Measurements from ENCODE around the gene PHKA2. TPM values are rescaled to one million over a fixed set of nuclear protein-coding genes. Genes with fewer than 3 reads are reported as not detected.

Gene PHKA2
- total RNA-seq, 1 experiment from 2014 or later: 11.7 TPM

- Histone ChIP-seq H3K27me3 (ENCODE audit: control insufficient read depth, insufficient read depth, low read length) (no peaks in the 10 kb centered on the region), H3K36me3 (replicated peaks; ENCODE audit: control insufficient read depth, insufficient read depth, low read length) (no peaks in the 10 kb centered on the region), H3K4me3 (ENCODE audit: insufficient read depth, low read depth, low read length) (no peak overlapping the region)
- no peak for DNase-seq
Observed at GRCh38 chrX:18961686-18962085, 22.2 kb downstream of the PHKA2 start.

- H3K4me3 ChIP-seq (ENCODE audit: insufficient read depth, low read depth, low read length): no peak overlapping the region
- no peak for DNase-seq
- no peaks in the 10 kb centered on the region for H3K36me3 ChIP-seq (replicated peaks; ENCODE audit: control insufficient read depth, insufficient read depth, low read length)
- H3K27me3 ChIP-seq (ENCODE audit: control insufficient read depth, insufficient read depth, low read length): no peaks in the 10 kb centered on the region
Observed at GRCh38 chrX:18956303-18957032, 27.4 kb downstream of the PHKA2 start.

- H3K27me3 ChIP-seq (ENCODE audit: control insufficient read depth, insufficient read depth, low read length): no peaks in the 10 kb centered on the region
- DNase-seq: no peak
- H3K36me3 ChIP-seq (replicated peaks; ENCODE audit: control insufficient read depth, insufficient read depth, low read length): peaks cover 2% of the 10 kb centered on the region; the same call in 1 of the 2 replicates
- no peak overlapping the region for H3K4me3 ChIP-seq (ENCODE audit: insufficient read depth, low read depth, low read length)
Observed at GRCh38 chrX:18955676-18956075, 28.2 kb downstream of the PHKA2 start.

- peak; percentile 65 for DNase-seq
Observed at GRCh38 chrX:18951032-18951431, 32.9 kb downstream of the PHKA2 start.

GRCh38 chrX:18949944-18950301 lies 34.0 kb downstream of the PHKA2 start:
- no peak for DNase-seq

More at GRCh38 chrX:18951032-18951431, 32.9 kb downstream of the PHKA2 start:
- no peak overlapping the region for H3K4me3 ChIP-seq (ENCODE audit: insufficient read depth, low read depth, low read length)
- peaks cover 5% of the 10 kb centered on the region for H3K36me3 ChIP-seq (replicated peaks; ENCODE audit: control insufficient read depth, insufficient read depth, low read length)
- no peaks in the 10 kb centered on the region for H3K27me3 ChIP-seq (ENCODE audit: control insufficient read depth, insufficient read depth, low read length)

GRCh38 chrX:18949291-18949943 lies 34.5 kb downstream of the PHKA2 start:
- DNase-seq: no peak
- Histone ChIP-seq H3K36me3 (replicated peaks; ENCODE audit: control insufficient read depth, insufficient read depth, low read length) (peaks cover 5% of the 10 kb centered on the region), H3K4me3 (ENCODE audit: insufficient read depth, low read depth, low read length) (no peak overlapping the region), H3K27me3 (ENCODE audit: control insufficient read depth, insufficient read depth, low read length) (no peaks in the 10 kb centered on the region)

More at GRCh38 chrX:18949944-18950301, 34.0 kb downstream of the PHKA2 start:
- Histone ChIP-seq H3K4me3 (ENCODE audit: insufficient read depth, low read depth, low read length) (no peak overlapping the region), H3K36me3 (replicated peaks; ENCODE audit: control insufficient read depth, insufficient read depth, low read length) (peaks cover 5% of the 10 kb centered on the region), H3K27me3 (ENCODE audit: control insufficient read depth, insufficient read depth, low read length) (no peaks in the 10 kb centered on the region)

- Histone ChIP-seq H3K27me3 (ENCODE audit: control insufficient read depth, insufficient read depth, low read length) (no peaks in the 10 kb centered on the region), H3K36me3 (replicated peaks; ENCODE audit: control insufficient read depth, insufficient read depth, low read length) (peaks cover 6% of the 10 kb centered on the region), H3K4me3 (ENCODE audit: insufficient read depth, low read depth, low read length) (no peak overlapping the region)
- no peak for DNase-seq
Observed at GRCh38 chrX:18946611-18947010, 37.3 kb downstream of the PHKA2 start.

GRCh38 chrX:18946157-18946556 lies 37.8 kb downstream of the PHKA2 start:
- no peak for DNase-seq
- Histone ChIP-seq H3K27me3 (ENCODE audit: control insufficient read depth, insufficient read depth, low read length) (no peaks in the 10 kb centered on the region), H3K4me3 (ENCODE audit: insufficient read depth, low read depth, low read length) (no peak overlapping the region), H3K36me3 (replicated peaks; ENCODE audit: control insufficient read depth, insufficient read depth, low read length) (peaks cover 7% of the 10 kb centered on the region)

- Histone ChIP-seq H3K4me3 (ENCODE audit: insufficient read depth, low read depth, low read length) (no peak overlapping the region), H3K36me3 (replicated peaks; ENCODE audit: control insufficient read depth, insufficient read depth, low read length) (peaks cover 7% of the 10 kb centered on the region), H3K27me3 (ENCODE audit: control insufficient read depth, insufficient read depth, low read length) (no peaks in the 10 kb centered on the region)
- DNase-seq: no peak
Observed at GRCh38 chrX:18945483-18945882, 38.4 kb downstream of the PHKA2 start.

- no peak overlapping the region for H3K4me3 ChIP-seq (ENCODE audit: insufficient read depth, low read depth, low read length)
- peaks cover 4% of the 10 kb centered on the region for H3K36me3 ChIP-seq (replicated peaks; ENCODE audit: control insufficient read depth, insufficient read depth, low read length)
- DNase-seq: no peak
- H3K27me3 ChIP-seq (ENCODE audit: control insufficient read depth, insufficient read depth, low read length): no peaks in the 10 kb centered on the region
Observed at GRCh38 chrX:18944482-18944881, 39.4 kb downstream of the PHKA2 start.

- Histone ChIP-seq H3K27me3 (ENCODE audit: control insufficient read depth, insufficient read depth, low read length) (no peaks in the 10 kb centered on the region), H3K36me3 (replicated peaks; ENCODE audit: control insufficient read depth, insufficient read depth, low read length) (peaks cover 8% of the 10 kb centered on the region), H3K4me3 (ENCODE audit: insufficient read depth, low read depth, low read length) (no peak overlapping the region)
- DNase-seq: no peak
Observed at GRCh38 chrX:18941896-18942295, 42.0 kb downstream of the PHKA2 start.

GRCh38 chrX:18938710-18939109 lies 45.2 kb downstream of the PHKA2 start:
- H3K27me3 ChIP-seq (ENCODE audit: control insufficient read depth, insufficient read depth, low read length): no peaks in the 10 kb centered on the region
- no peak for DNase-seq
- H3K4me3 ChIP-seq (ENCODE audit: insufficient read depth, low read depth, low read length): no peak overlapping the region
- H3K36me3 ChIP-seq (replicated peaks; ENCODE audit: control insufficient read depth, insufficient read depth, low read length): peaks cover 10% of the 10 kb centered on the region

GRCh38 chrX:18937173-18937572 lies 46.7 kb downstream of the PHKA2 start:
- Histone ChIP-seq H3K36me3 (replicated peaks; ENCODE audit: control insufficient read depth, insufficient read depth, low read length) (peaks cover 8% of the 10 kb centered on the region), H3K4me3 (ENCODE audit: insufficient read depth, low read depth, low read length) (no peak overlapping the region), H3K27me3 (ENCODE audit: control insufficient read depth, insufficient read depth, low read length) (no peaks in the 10 kb centered on the region)
- DNase-seq: peak; percentile 32

- no peak for DNase-seq
- Histone ChIP-seq H3K4me3 (ENCODE audit: insufficient read depth, low read depth, low read length) (no peak overlapping the region), H3K27me3 (ENCODE audit: control insufficient read depth, insufficient read depth, low read length) (no peaks in the 10 kb centered on the region), H3K36me3 (replicated peaks; ENCODE audit: control insufficient read depth, insufficient read depth, low read length) (peaks cover 5% of the 10 kb centered on the region)
Observed at GRCh38 chrX:18935893-18936292, 48.0 kb downstream of the PHKA2 start.

GRCh38 chrX:18934708-18935107 lies 49.2 kb downstream of the PHKA2 start:
- Histone ChIP-seq H3K4me3 (ENCODE audit: insufficient read depth, low read depth, low read length) (no peak overlapping the region), H3K27me3 (ENCODE audit: control insufficient read depth, insufficient read depth, low read length) (no peaks in the 10 kb centered on the region), H3K36me3 (replicated peaks; ENCODE audit: control insufficient read depth, insufficient read depth, low read length) (peaks cover 5% of the 10 kb centered on the region)
- no peak for DNase-seq

Data from H7 (cell line).